Hepatocyte (in vitro differentiated cells): ENCODE data around the gene DAAM1. TPM values are rescaled to one million over a fixed set of nuclear protein-coding genes. Genes with fewer than 3 reads are reported as not detected.

ENCODE experiments used
- DNase-seq: peaks from one replicate; pipeline ENCODE4 v3.0.0-alpha.2; 2016; ENCODE audit warnings: low spot score
- H2AFZ ChIP-seq: fragments of 200-600 bp; sonication (generic); 2 replicates; pipeline ENCODE4 v1.6.0; 2016; ENCODE audit warnings: antibody characterized with exemption, mild to moderate bottlenecking
- H3K27ac ChIP-seq: fragments of 200-600 bp; sonication (generic); 2 replicates; pipeline ENCODE4 v1.5.1; 2016; ENCODE audit warnings: mild to moderate bottlenecking
- H3K27me3 ChIP-seq: fragments of 200-600 bp; sonication (generic); 2 replicates; pipeline ENCODE4 v1.6.1; 2016
- H3K36me3 ChIP-seq: fragments of 200-600 bp; sonication (generic); replicated peaks from 2 replicates; pipeline ENCODE4 v1.5.1; 2016; ENCODE audit warnings: low read depth; ENCODE audit not compliant: insufficient read depth
- H3K4me1 ChIP-seq: fragments of 200-600 bp; sonication (generic); 2 replicates; pipeline ENCODE4 v1.5.1; 2016; ENCODE audit warnings: mild to moderate bottlenecking, moderate library complexity; ENCODE audit not compliant: insufficient read depth
- H3K4me2 ChIP-seq: fragments of 200-600 bp; sonication (generic); 2 replicates; pipeline ENCODE4 v1.6.0; 2016
- H3K4me3 ChIP-seq: fragments of 200-600 bp; sonication (generic); 2 replicates; pipeline ENCODE4 v1.5.1; 2016; ENCODE audit warnings: mild to moderate bottlenecking
- H3K79me2 ChIP-seq: fragments of 200-600 bp; sonication (generic); 2 replicates; pipeline ENCODE4 v1.6.0; 2017; ENCODE audit warnings: mild to moderate bottlenecking
- H3K9me2 ChIP-seq: fragments of 200-600 bp; sonication (generic); replicated peaks from 2 replicates; pipeline ENCODE4 v1.6.0; 2017; ENCODE audit warnings: mild to moderate bottlenecking; ENCODE audit not compliant: insufficient read depth
- H3K9me3 ChIP-seq: fragments of 200-600 bp; sonication (generic); 2 replicates; pipeline ENCODE4 v1.5.1; 2016; ENCODE audit warnings: low read depth, mild to moderate bottlenecking
- H4K20me1 ChIP-seq: fragments of 200-600 bp; sonication (generic); 2 replicates; pipeline ENCODE4 v1.6.0; 2016; ENCODE audit warnings: mild to moderate bottlenecking; ENCODE audit not compliant: insufficient read depth, poor library complexity, severe bottlenecking
- EZH2 ChIP-seq: fragments of 200-600 bp; sonication (generic); IDR thresholded peaks from 2 replicates; pipeline ENCODE4 v1.6.1; 2016; ENCODE audit warnings: antibody characterized with exemption, mild to moderate bottlenecking, borderline replicate concordance
- EZH2phosphoT487 ChIP-seq: fragments of 200-600 bp; sonication (generic); IDR thresholded peaks from one replicate; pipeline ENCODE4 v1.6.1; 2018; ENCODE audit warnings: antibody characterized with exemption, mild to moderate bottlenecking, low read depth, moderate library complexity; ENCODE audit not compliant: unreplicated experiment, severe bottlenecking
- WGBS: methylation state at CpG from one replicate; pipeline ENCODE4 v1.1.6; 2016; ENCODE audit warnings: low lambda C conversion rate; ENCODE audit errors: missing lambda C conversion rate; 5-methylcytosine and 5-hydroxymethylcytosine counted together
- polyA plus RNA-seq: library from polyadenylated mRNA; unstranded; fragments of >200 nt; fragmentation: Nextera tagmentation; extraction: Ambion mirVana; gene quantifications from 2 replicates; pipeline ENCODE4 v1.2.1, GENCODE V29; 2016
- total RNA-seq: library from RNA; depleted of rRNA; stranded (reverse); fragments of >200 nt; gene quantifications from 2 replicates; pipeline ENCODE4 v1.2.3, GENCODE V29; 2014
- TF ChIP-seq, protein P1 (sequence below): fragments of 200-600 bp; sonication (generic); IDR thresholded peaks from 2 replicates; pipeline ENCODE4 v1.5.1; 2016; ENCODE audit warnings: antibody characterized with exemption, mild to moderate bottlenecking; ENCODE audit not compliant: poor library complexity

Gene DAAM1
- total and polyA plus RNA-seq, 2 experiments from 2014 or later, result 21.6 to 23.7 TPM

DNA sequence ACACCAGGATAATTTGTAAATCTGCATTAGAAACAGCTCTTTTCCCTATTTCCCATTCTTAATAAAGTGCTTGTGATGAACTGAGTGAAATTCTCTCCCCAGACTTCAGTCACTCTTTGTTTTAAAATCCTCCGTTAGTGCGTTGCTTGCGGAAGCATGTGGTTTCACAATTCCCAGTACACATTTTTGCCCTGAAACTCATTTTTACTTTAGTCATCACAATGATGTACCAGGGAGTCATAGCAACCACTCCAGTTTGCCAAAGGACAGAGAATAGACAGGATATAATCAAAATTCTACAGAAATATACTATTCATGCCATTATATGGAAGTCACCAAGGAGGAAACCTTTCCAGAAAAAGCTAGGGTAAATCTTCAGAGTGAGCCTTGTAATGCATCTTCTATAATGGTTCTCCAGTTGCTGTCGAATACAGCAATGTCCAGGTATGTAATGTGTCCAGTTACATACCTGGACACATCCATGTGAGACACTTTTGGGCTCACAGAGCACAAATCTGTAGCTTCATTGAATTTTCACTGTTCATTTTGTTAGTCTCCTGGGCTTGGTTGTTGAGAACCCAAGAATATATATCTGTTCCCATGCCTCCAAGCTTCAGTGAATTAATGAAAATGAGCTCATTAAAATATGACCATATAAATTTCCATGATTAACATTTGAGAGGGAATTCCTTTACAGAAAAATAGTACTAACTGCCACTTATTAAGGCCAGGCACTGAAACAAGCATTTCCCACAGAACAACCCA is 219.0 kb downstream of the DAAM1 start:
- no peaks in the 10 kb centered on the region for H3K9me2 ChIP-seq
- H3K9me3 ChIP-seq, result no peaks in the 10 kb centered on the region
- DNase-seq, result peak; percentile 9
- H3K79me2 ChIP-seq, result no peaks in the 10 kb centered on the region
- peak overlapping the region; percentile 76 for H3K27ac ChIP-seq
- H2AFZ ChIP-seq, result no peak overlapping the region
- WGBS, result 58% methylated on average over 4 of the region's 4 CpGs
- H3K36me3 ChIP-seq, result no peaks in the 10 kb centered on the region
- TF ChIP-seq EZH2phosphoT487, result no peak
- TF ChIP-seq, protein P1, sequence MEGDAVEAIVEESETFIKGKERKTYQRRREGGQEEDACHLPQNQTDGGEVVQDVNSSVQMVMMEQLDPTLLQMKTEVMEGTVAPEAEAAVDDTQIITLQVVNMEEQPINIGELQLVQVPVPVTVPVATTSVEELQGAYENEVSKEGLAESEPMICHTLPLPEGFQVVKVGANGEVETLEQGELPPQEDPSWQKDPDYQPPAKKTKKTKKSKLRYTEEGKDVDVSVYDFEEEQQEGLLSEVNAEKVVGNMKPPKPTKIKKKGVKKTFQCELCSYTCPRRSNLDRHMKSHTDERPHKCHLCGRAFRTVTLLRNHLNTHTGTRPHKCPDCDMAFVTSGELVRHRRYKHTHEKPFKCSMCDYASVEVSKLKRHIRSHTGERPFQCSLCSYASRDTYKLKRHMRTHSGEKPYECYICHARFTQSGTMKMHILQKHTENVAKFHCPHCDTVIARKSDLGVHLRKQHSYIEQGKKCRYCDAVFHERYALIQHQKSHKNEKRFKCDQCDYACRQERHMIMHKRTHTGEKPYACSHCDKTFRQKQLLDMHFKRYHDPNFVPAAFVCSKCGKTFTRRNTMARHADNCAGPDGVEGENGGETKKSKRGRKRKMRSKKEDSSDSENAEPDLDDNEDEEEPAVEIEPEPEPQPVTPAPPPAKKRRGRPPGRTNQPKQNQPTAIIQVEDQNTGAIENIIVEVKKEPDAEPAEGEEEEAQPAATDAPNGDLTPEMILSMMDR, result no peak
- H3K4me1 ChIP-seq, result peaks cover 3% of the 10 kb centered on the region
- H3K4me3 ChIP-seq, result no peak overlapping the region
- H3K27me3 ChIP-seq, result no peaks in the 10 kb centered on the region
- H4K20me1 ChIP-seq, result no peaks in the 10 kb centered on the region
- H3K4me2 ChIP-seq, result peak overlapping the region; percentile 26

DNA sequence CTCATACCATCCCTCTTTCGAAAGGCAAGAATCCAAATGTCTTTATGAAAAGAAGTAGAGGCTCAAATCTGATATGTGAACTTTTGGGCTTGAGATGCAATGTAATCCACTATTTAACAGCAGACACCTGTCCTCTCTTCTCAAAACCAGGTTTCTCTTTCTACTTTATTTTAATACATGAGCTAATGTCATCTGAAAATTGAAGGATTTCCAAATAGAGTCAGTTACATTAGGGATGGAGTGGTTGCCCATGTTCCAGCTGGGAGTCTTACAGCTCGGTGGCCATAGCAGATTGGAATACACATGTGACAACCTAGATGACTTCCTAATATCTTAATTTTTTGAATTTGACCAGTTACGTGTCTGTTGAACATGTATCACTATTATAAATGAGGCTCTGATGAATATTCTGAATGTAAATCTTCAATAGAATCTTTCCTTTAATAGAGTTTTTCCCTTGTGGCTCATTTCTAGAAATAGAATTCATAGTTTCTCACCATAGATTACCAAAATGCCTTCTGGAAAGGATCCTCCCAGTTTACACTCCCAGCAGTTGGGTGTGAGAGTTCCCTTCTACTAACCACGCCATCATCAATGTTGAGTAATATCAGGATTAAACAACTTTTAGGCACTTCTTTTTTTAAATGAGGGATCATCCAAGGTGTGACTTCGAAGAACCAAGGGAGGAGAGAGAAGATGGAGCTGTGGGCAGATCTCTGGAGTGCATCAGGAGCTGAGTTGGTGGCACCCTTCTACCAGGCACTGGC is 227.6 kb downstream of the DAAM1 start:
- Histone ChIP-seq H3K4me2 (no peak overlapping the region), H4K20me1 (no peaks in the 10 kb centered on the region), H3K79me2 (no peaks in the 10 kb centered on the region), H3K4me1 (no peaks in the 10 kb centered on the region), H3K27ac (no peak overlapping the region), H3K4me3 (no peak overlapping the region), H3K27me3 (no peaks in the 10 kb centered on the region), H2AFZ (no peak overlapping the region), H3K9me2 (no peaks in the 10 kb centered on the region), H3K36me3 (no peaks in the 10 kb centered on the region), H3K9me3 (no peaks in the 10 kb centered on the region)
- WGBS, result 77% methylated on average over 5 of the region's 5 CpGs
- no peak for DNase-seq
- TF ChIP-seq, protein P1, result no peak
- TF ChIP-seq EZH2phosphoT487, result no peak

DNA sequence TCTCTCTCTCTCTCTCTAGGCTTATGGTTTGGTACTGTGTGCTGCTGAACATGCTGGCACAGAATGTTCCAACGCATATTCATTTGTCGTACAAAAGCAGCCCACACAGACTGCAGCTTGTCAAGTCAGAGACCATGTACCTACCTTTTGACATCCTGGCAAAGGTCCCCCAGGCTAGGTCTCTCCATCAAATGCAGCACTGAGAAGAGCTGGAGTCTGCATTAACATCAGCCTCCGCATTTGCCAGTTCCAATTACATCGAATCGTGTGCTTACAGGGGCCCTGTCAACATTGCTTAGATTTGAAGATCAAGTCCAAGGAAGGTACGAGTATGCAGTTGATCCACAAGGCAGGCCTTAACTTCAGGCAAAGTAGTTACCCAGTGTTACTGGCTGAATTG is 228.8 kb downstream of the DAAM1 start:
- H3K4me3 ChIP-seq, result no peak overlapping the region
- H3K27ac ChIP-seq, result no peak overlapping the region
- 72% methylated on average over 6 of the region's 6 CpGs for WGBS
- H3K9me3 ChIP-seq, result no peaks in the 10 kb centered on the region
- no peak overlapping the region for H3K4me2 ChIP-seq
- DNase-seq, result no peak
- H3K27me3 ChIP-seq, result no peaks in the 10 kb centered on the region
- H3K79me2 ChIP-seq, result no peaks in the 10 kb centered on the region
- no peaks in the 10 kb centered on the region for H3K36me3 ChIP-seq
- TF ChIP-seq, protein P1, result no peak
- TF ChIP-seq EZH2phosphoT487 (no peak), EZH2 (no peak)
- no peak overlapping the region for H2AFZ ChIP-seq
- H3K4me1 ChIP-seq, result no peaks in the 10 kb centered on the region
- H3K9me2 ChIP-seq, result no peaks in the 10 kb centered on the region
- no peaks in the 10 kb centered on the region for H4K20me1 ChIP-seq
